ENCODE results near the gene PTH1R.

Gene PTH1R

DNA sequence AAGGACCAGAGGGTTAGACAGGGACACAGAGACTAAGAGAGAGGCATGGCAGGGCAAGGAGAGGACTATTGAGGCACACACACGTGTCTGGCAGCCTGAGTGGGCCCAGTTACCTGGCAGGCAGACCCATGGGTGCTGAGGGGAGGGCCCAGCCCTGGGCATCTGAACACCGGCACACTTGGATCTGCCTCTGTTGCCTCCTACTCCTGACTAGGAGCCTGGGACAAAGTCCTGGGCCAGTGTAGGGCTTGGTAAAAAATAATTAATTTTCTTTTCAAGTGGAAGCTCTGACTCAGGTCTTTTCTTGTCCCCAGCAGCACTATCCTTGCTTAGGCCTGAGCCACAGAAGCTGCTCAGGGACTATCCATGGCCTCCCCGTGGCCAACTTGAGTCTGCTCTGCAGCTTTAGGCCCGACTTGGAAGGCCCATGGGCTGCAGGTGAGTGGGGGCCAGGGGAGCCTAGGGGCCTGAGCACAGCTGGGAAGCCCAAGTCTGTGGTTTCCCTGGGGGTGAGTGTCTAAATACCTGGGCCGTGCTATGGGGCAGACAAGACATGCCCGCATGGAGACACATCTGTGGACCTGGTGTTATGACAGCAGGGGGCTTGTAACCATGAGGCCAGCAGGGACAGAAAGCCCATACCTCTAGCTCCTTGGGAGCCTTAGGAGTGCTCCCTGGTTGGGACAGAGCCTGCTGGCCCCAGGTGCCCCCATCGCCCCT, at the start of gene PTH1R:
PTH1R (plus strand) TSS at position 316 of the 720 bp plus-strand sequence. CDS start 5,839 bp downstream, outside the sequence.
- no peak for DNase-seq (ENCODE audit: low read depth)
- no peak within 1 kb of the TSS for H3K4me3 ChIP-seq (replicated peaks; ENCODE audit: low read depth, low read length)
- TF ChIP-seq, protein P1, sequence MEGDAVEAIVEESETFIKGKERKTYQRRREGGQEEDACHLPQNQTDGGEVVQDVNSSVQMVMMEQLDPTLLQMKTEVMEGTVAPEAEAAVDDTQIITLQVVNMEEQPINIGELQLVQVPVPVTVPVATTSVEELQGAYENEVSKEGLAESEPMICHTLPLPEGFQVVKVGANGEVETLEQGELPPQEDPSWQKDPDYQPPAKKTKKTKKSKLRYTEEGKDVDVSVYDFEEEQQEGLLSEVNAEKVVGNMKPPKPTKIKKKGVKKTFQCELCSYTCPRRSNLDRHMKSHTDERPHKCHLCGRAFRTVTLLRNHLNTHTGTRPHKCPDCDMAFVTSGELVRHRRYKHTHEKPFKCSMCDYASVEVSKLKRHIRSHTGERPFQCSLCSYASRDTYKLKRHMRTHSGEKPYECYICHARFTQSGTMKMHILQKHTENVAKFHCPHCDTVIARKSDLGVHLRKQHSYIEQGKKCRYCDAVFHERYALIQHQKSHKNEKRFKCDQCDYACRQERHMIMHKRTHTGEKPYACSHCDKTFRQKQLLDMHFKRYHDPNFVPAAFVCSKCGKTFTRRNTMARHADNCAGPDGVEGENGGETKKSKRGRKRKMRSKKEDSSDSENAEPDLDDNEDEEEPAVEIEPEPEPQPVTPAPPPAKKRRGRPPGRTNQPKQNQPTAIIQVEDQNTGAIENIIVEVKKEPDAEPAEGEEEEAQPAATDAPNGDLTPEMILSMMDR (IDR thresholded peaks at IDR 0.05; ENCODE audit: low read length, missing control alignments): no peak

GRCh38 chr3:46829699-46830208, 47.8 kb upstream of the PTH1R start:
- TF ChIP-seq, protein P1 (IDR thresholded peaks at IDR 0.05; ENCODE audit: low read length, missing control alignments): no peak
- no peak for DNase-seq (ENCODE audit: low read depth)
- H3K4me3 ChIP-seq (replicated peaks; ENCODE audit: low read depth, low read length): no peak overlapping the region

GRCh38 chr3:46830801-46831200, 46.7 kb upstream of the PTH1R start:
- no peak overlapping the region for H3K4me3 ChIP-seq (replicated peaks; ENCODE audit: low read depth, low read length)
- no peak for DNase-seq (ENCODE audit: low read depth)
- TF ChIP-seq, protein P1 (IDR thresholded peaks at IDR 0.05; ENCODE audit: low read length, missing control alignments): no peak

DNA sequence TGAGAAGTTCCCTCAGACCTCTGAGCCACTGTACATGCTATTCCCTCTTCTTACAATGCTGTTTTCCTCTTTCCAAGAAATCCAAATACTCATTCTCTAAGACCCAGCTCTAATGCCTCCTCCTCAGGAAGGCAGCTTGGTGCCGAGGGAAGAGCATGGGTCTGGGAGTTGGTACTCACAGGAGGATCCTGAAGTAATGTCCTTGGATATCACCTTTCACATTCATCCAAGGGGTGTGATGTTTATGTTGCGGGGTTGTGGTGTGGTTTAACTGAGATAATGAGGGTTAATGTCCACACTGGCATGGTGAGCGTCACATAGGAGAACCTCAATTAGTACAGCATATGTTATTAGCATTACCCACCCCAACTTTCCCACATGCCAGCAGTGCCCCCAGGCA, 46.2 kb upstream of the PTH1R start:
- TF ChIP-seq, protein P1 (IDR thresholded peaks at IDR 0.05; ENCODE audit: low read length, missing control alignments): no peak
- DNase-seq (ENCODE audit: low read depth): no peak
- no peak overlapping the region for H3K4me3 ChIP-seq (replicated peaks; ENCODE audit: low read depth, low read length)

- no peak overlapping the region for H3K4me3 ChIP-seq (replicated peaks; ENCODE audit: low read depth, low read length)
- DNase-seq (ENCODE audit: low read depth): no peak
- TF ChIP-seq, protein P1 (IDR thresholded peaks at IDR 0.05; ENCODE audit: low read length, missing control alignments): no peak
Observed at GRCh38 chr3:46831841-46832240, 45.7 kb upstream of the PTH1R start.

- TF ChIP-seq, protein P1 (IDR thresholded peaks at IDR 0.05; ENCODE audit: low read length, missing control alignments): no peak
- DNase-seq (ENCODE audit: low read depth): no peak
- no peak overlapping the region for H3K4me3 ChIP-seq (replicated peaks; ENCODE audit: low read depth, low read length)
Observed at GRCh38 chr3:46833346-46834300, 43.9 kb upstream of the PTH1R start.
